Measurements from ENCODE around the gene AKIRIN2. TPM values are rescaled to one million over a fixed set of nuclear protein-coding genes. Genes with fewer than 3 reads are reported as not detected.

Gene AKIRIN2
- polyA plus RNA-seq, 3 donors: 60.8 to 66.5 (median 66.4) TPM

GRCh38 chr6:87661016-87661415 is 41.0 kb downstream of the AKIRIN2 start:
- DNase-seq: no peak

- DNase-seq: no peak
These were observed 41.7 kb downstream of the AKIRIN2 start for GRCh38 chr6:87660226-87660911.

- DNase-seq: no peak
These were observed 43.5 kb downstream of the AKIRIN2 start for GRCh38 chr6:87658516-87658915.

DNA sequence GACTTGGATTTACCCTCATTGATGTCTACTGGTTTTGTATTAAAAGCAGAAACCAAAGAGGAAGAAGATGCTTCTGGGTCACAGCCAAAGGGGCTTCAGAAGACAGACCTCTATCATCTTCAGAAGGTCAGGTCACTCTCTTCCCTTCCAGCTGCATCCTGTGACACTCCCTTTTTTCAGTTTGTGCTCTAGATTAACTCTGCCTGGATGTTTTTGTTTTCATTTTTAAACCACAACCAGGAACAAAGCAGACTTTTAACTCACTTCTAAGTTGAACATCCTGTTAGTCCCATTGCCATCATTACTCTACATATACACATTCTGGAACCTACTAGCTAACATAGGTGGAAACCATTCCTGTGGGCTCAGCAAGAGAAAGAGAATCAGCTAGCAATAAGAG is 45.2 kb downstream of the AKIRIN2 start:
- DNase-seq: no peak

DNA sequence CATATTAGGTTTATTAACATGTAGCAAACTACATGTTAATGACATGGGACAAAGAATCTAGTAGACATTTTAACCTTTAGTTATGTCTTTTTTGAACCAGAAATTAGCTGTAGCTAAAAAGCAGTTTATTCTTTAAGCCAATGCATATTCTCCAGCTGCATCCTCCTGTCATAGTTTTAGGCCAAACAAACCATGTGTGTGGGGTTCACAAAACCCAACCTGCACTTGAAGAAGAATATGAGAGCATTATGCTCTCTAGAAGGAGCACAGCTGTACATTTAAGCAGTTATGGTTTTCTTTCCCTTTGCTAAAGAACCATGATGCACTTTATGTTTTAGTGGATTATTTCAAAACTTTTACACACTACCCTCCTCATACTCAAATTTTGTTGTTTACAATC is 46.2 kb downstream of the AKIRIN2 start:
- DNase-seq: no peak

- DNase-seq: no peak
These were observed 47.1 kb downstream of the AKIRIN2 start for GRCh38 chr6:87654875-87655454.

GRCh38 chr6:87654122-87654521 is 47.9 kb downstream of the AKIRIN2 start:
- DNase-seq: no peak

DNA sequence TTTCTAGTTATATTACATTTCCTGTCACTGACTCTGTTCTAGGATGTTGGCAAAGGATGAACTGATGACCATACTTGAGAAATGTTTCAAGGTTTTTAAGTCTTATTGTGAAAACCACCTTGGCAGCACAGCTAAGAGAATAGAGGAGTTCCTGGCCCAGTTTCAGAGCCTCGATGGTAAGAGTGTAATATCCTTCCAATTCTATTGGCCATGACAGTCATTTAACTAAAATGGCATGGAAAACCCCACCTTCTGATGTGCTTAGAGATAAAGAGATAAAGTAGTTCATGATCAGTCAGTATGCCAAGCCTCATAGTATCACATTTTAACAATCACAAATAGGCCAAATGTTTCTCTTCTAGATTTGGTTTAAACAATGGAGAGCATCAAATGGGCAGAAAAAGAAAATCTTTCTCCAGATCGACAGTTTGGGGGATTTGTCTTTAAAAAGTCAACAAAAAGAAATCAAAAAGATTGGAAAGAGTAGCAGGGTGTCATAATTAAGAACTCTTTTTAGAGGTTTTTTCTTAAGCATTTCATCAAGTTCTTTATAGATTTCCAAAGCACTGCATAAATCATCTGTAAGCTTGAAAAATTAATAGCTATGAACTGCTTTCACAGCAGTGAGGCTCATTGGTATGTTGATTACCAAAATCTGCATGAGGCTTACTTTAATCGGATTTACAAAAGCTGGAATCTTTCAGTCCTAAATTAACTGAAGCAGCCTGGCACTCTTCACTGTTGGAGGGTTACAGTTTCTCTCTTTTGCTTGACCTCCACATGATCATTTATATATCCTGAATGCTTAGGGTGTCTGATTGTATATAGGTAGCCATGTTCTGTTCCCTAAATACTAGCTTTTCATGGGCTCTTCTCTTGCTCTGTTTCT is 48.7 kb downstream of the AKIRIN2 start:
- no peak for DNase-seq

DNA sequence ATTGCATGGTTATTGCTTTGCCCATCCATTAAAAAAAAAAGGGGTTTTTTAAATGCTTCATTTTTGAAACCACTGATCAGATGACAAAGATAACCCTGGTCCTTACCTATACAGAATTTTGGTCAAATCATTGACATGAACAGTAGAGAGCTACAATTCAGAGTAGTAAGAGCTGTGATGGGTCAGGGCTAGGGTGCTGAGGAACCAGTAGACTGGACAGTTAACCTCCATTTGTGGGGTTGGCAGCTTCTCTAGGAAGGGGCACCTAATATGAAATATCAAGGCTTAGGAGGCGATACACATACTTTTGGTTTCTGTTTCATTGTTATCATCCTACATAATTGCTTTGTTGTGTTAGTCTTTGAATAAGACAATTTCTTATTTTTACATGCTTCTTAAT is 57.0 kb downstream of the AKIRIN2 start:
- no peak for DNase-seq

DNA sequence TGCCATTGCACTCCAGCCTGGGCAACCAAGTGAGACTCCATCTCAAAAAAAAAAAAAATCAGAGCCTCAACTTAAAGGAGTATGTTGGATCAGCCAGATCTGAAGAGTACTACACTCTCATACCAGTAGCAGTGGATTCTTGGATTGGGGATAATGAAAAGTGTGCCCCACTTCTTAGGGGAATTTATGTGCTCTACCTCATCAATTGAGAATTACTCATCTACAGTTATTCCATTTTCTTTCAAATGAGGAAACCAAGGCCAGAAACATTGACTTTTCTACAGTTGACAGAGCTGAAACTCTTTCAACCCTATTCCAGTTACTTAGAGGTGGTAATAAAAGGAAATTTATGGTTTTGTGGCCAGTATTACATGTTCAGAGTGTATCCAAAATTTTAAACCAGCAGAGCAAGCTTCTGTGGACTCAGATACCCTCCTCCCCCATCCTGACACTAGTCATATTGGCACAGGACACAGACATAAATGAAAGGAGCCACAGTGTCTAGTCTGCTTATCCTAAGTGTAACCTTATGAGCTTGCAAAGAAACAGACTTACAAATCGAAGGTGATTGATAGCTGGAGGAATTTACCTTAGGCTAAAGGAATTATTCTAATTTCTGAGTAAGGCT is 60.9 kb downstream of the AKIRIN2 start:
- no peak for DNase-seq

DNA sequence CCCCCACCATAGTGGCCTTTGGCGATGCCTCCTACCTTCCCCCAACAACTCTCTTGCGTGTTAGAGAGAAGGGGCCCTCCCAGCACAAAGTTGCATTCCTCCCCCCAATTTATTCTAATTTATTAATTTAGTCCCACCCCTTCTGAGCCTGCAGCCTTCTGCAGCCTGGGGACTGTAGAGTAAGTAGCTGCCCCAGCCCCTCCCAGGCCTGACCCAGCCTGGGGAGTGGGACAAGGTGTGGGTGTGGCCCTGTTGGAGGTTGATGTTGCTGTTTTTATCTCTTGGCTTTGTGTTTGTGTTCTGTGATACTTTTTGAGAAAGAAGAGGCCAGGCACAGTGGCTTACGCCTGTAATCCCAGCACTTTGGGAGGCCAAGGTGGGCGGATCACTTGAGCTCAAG is 62.7 kb downstream of the AKIRIN2 start:
- DNase-seq: no peak

- no peak for DNase-seq
These were observed 64.9 kb downstream of the AKIRIN2 start for GRCh38 chr6:87637106-87637505.

GRCh38 chr6:87636315-87636714 is 65.7 kb downstream of the AKIRIN2 start:
- DNase-seq: no peak

DNA sequence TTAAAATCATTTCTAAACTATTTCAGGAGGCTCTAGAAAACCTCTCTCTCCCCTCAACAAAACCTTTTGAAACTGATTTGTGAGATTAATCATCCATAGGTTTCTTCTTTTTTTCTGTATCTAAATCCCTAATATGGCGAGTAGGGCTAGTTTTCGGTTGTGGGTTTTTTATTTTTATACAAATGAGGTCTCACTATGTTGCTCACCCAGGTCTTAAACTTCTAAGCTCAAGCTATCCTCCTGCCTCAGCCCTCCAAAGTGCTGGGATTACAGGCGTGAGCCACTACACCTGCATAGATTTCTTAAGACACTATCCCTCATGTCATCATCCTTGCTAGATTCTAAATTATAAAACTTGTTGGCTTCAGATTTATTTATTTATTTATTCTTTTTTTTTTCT is 68.2 kb downstream of the AKIRIN2 start:
- no peak for DNase-seq

DNA sequence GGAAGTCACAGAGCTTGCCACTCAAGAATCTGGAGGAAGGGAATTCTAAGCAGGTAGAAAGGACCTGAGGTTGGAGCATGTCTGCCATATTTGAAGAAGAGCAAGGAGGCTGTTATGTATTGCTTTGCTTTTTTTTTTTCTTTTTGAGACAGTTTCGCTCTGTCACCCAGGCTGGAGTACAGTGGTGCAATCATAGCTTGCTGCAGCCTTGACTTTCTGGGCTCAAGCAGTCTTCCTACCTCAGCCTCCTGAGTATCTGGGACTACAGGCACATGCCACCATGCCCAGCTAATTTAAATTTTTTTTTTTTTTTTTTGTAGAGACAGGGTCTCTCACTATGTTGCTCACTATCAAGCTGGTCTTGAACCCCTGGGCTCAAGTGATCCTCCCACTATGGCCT is 71.3 kb downstream of the AKIRIN2 start:
- no peak for DNase-seq

DNA sequence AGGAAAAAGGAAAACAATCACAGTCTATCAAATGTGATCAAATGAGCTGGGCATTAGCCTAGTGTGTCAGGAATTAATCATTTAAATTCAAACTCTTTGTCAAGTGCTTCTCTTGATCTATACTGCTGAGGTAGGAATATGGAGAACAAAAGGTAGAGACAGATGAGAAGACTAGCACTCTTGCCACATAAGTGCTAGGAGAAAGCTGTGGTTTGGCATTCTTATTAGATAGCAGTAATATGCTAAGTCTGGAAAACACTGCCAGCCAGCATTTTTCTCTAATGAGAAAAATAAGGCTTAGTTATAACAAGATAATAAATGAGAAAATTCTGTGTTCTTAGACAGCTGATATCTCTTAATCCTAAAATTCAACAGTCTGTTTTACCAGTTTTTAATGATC is 73.2 kb downstream of the AKIRIN2 start:
- DNase-seq: no peak

DNA sequence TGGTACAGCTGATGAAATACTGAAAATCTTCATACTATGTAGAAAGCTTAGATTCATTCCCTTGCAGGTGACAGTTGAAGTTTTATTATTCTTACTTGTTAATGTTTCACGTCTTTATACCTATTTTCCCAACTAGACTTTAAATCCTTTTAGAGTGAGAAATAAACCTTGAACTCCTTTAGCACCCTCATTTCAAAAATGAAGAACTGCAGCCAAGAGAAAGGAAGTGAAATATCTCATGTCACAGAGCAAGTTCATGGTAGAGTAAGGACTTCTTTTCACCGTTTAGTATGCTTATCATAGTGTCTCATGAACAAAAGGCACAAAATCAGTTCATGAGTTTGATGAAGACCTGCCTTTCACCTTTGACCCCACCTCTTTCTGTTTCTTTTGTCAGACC is 73.6 kb downstream of the AKIRIN2 start:
- DNase-seq: no peak

Other genes starting within 250 kb of the AKIRIN2 start
- 10 to 100 TPM; 39.8 to 40.0 (median 40.0) TPM for gene SLC35A1, start 229.3 kb downstream of the AKIRIN2 start, polyA plus RNA-seq (ENCODE audit: insufficient read length in 3 of 3)
- gene RARS2, start 112.2 kb downstream of the AKIRIN2 start, polyA plus RNA-seq (ENCODE audit: insufficient read length in 3 of 3): 10 to 100 TPM; 53.2 to 59.3 (median 58.2) TPM
- 10 to 100 TPM; 37.2 to 41.2 (median 38.3) TPM for gene ORC3, start 112.1 kb downstream of the AKIRIN2 start, polyA plus RNA-seq (ENCODE audit: insufficient read length in 3 of 3)